Measurements from ENCODE around the gene PPP1R9B.

The PPP1R9B gene

GRCh38 chr17:50100480-50100883 is 50.0 kb downstream of the PPP1R9B start:
- H3K9me3 ChIP-seq (ENCODE audit: insufficient read depth, low read length), result no peaks in the 10 kb centered on the region
- peaks cover 7% of the 10 kb centered on the region; the same call in 1 of the 2 replicates for H3K79me2 ChIP-seq (ENCODE audit: low read length)
- H3K27ac ChIP-seq (ENCODE audit: low read length), result no peak overlapping the region
- peaks cover 15% of the 10 kb centered on the region for H3K4me1 ChIP-seq (ENCODE audit: low read length)
- H3K4me3 ChIP-seq (ENCODE audit: low read length), result no peak overlapping the region
- H3K9ac ChIP-seq (ENCODE audit: low read length), result no peak overlapping the region
- H2AFZ ChIP-seq (ENCODE audit: low read depth, low read length), result no peak overlapping the region
- TF ChIP-seq CTCF (IDR thresholded peaks at IDR 0.05; ENCODE audit: low read depth, low read length), result no peak
- no peak for TF ChIP-seq EZH2phosphoT487 (IDR thresholded peaks at IDR 0.05; ENCODE audit: low read depth)
- no peak overlapping the region for H3K4me2 ChIP-seq (ENCODE audit: low read length)
- no peaks in the 10 kb centered on the region for H3K27me3 ChIP-seq (ENCODE audit: low read depth, low read length)
- no peaks in the 10 kb centered on the region for H4K20me1 ChIP-seq (ENCODE audit: insufficient read depth, low read length)
- H3K36me3 ChIP-seq (replicated peaks; ENCODE audit: low read depth, low read length), result no peaks in the 10 kb centered on the region

GRCh38 chr17:50099003-50099402 is 51.5 kb downstream of the PPP1R9B start:
- H3K27ac ChIP-seq (ENCODE audit: low read length), result no peak overlapping the region
- no peak overlapping the region for H3K4me3 ChIP-seq (ENCODE audit: low read length)
- no peaks in the 10 kb centered on the region for H3K9me3 ChIP-seq (ENCODE audit: insufficient read depth, low read length)
- no peak overlapping the region for H3K4me2 ChIP-seq (ENCODE audit: low read length)
- no peaks in the 10 kb centered on the region for H3K36me3 ChIP-seq (replicated peaks; ENCODE audit: low read depth, low read length)
- H4K20me1 ChIP-seq (ENCODE audit: insufficient read depth, low read length), result no peaks in the 10 kb centered on the region
- H3K27me3 ChIP-seq (ENCODE audit: low read depth, low read length), result no peaks in the 10 kb centered on the region
- no peak overlapping the region for H3K9ac ChIP-seq (ENCODE audit: low read length)
- peaks cover 19% of the 10 kb centered on the region for H3K4me1 ChIP-seq (ENCODE audit: low read length)
- peaks cover 8% of the 10 kb centered on the region; the same call in 1 of the 2 replicates for H3K79me2 ChIP-seq (ENCODE audit: low read length)
- H2AFZ ChIP-seq (ENCODE audit: low read depth, low read length), result no peak overlapping the region
- TF ChIP-seq CTCF (IDR thresholded peaks at IDR 0.05; ENCODE audit: low read depth, low read length), result no peak
- no peak for TF ChIP-seq EZH2phosphoT487 (IDR thresholded peaks at IDR 0.05; ENCODE audit: low read depth)

GRCh38 chr17:50098583-50098982 is 51.9 kb downstream of the PPP1R9B start:
- no peak overlapping the region for H3K27ac ChIP-seq (ENCODE audit: low read length)

GRCh38 chr17:50097926-50098325 is 52.6 kb downstream of the PPP1R9B start:
- peaks cover 8% of the 10 kb centered on the region; the same call in 1 of the 2 replicates for H3K79me2 ChIP-seq (ENCODE audit: low read length)
- H2AFZ ChIP-seq (ENCODE audit: low read depth, low read length), result no peak overlapping the region
- H3K9ac ChIP-seq (ENCODE audit: low read length), result no peak overlapping the region
- H3K4me3 ChIP-seq (ENCODE audit: low read length), result no peak overlapping the region
- peaks cover 20% of the 10 kb centered on the region for H3K4me1 ChIP-seq (ENCODE audit: low read length)
- H3K27ac ChIP-seq (ENCODE audit: low read length), result no peak overlapping the region
- no peaks in the 10 kb centered on the region for H3K36me3 ChIP-seq (replicated peaks; ENCODE audit: low read depth, low read length)
- H3K27me3 ChIP-seq (ENCODE audit: low read depth, low read length), result no peaks in the 10 kb centered on the region
- H4K20me1 ChIP-seq (ENCODE audit: insufficient read depth, low read length), result no peaks in the 10 kb centered on the region
- no peaks in the 10 kb centered on the region for H3K9me3 ChIP-seq (ENCODE audit: insufficient read depth, low read length)
- H3K4me2 ChIP-seq (ENCODE audit: low read length), result no peak overlapping the region
- no peak for TF ChIP-seq CTCF (IDR thresholded peaks at IDR 0.05; ENCODE audit: low read depth, low read length)
- no peak for TF ChIP-seq EZH2phosphoT487 (IDR thresholded peaks at IDR 0.05; ENCODE audit: low read depth)

More at GRCh38 chr17:50098583-50098982, 51.9 kb downstream of the PPP1R9B start:
- Histone ChIP-seq H3K4me2 (ENCODE audit: low read length) (no peak overlapping the region), H3K4me1 (ENCODE audit: low read length) (peaks cover 20% of the 10 kb centered on the region), H3K36me3 (replicated peaks; ENCODE audit: low read depth, low read length) (no peaks in the 10 kb centered on the region), H3K9ac (ENCODE audit: low read length) (no peak overlapping the region), H3K9me3 (ENCODE audit: insufficient read depth, low read length) (no peaks in the 10 kb centered on the region), H3K27me3 (ENCODE audit: low read depth, low read length) (no peaks in the 10 kb centered on the region), H2AFZ (ENCODE audit: low read depth, low read length) (no peak overlapping the region), H3K79me2 (ENCODE audit: low read length) (peaks cover 8% of the 10 kb centered on the region; the same call in 1 of the 2 replicates), H4K20me1 (ENCODE audit: insufficient read depth, low read length) (no peaks in the 10 kb centered on the region), H3K4me3 (ENCODE audit: low read length) (no peak overlapping the region)
- TF ChIP-seq CTCF (IDR thresholded peaks at IDR 0.05; ENCODE audit: low read depth, low read length), result no peak
- TF ChIP-seq EZH2phosphoT487 (IDR thresholded peaks at IDR 0.05; ENCODE audit: low read depth), result no peak

Data from OCI-LY3 (cell line).